Upper lobe of left lung (tissue), 6 donors: ENCODE results near the gene RNF14. TPM values are rescaled to one million over a fixed set of nuclear protein-coding genes. Genes with fewer than 3 reads are reported as not detected.
A peak's percentile ranks its signal among the peaks of the same experiment; 100 is the strongest.

Experiments
- ATAC-seq, 2 donors: fragments of 200-7000 bp; cut with Tn5 transposase; one replicate each; pipeline ENCODE4 v1.9.1; 2022; ENCODE audit warnings: mild to moderate bottlenecking in 2 of 2, moderate library complexity in 2 of 2; ENCODE audit not compliant: low FRiP score in 2 of 2
- DNase-seq, 2 donors: peaks; one replicate each; pipeline ENCODE4 v3.0.0-alpha.2; 2019 to 2020
- H3K27ac ChIP-seq, 4 donors: fragments of 200-600 bp; sonication (generic); one replicate each; pipeline ENCODE4 v1.5.1; 2016 to 2019
- H3K27me3 ChIP-seq, 4 donors: fragments of 200-600 bp; sonication (generic); one replicate each; pipeline ENCODE4 v1.5.1; 2017 to 2019
- H3K36me3 ChIP-seq, 4 donors: fragments of 200-600 bp; sonication (generic); one replicate each; pipeline ENCODE4 v1.5.1; 2016 to 2019
- H3K4me1 ChIP-seq, 4 donors: fragments of 200-600 bp; sonication (generic); one replicate each; pipeline ENCODE4 v1.5.1; 2018 to 2019
- H3K4me3 ChIP-seq, 4 donors: fragments of 200-600 bp; sonication (generic); one replicate each; pipeline ENCODE4 v1.5.1; 2017 to 2019; ENCODE audit warnings: mild to moderate bottlenecking in 2 of 4, moderate library complexity in 1 of 4
- H3K9me3 ChIP-seq, 4 donors: fragments of 200-600 bp; sonication (generic); one replicate each; pipeline ENCODE4 v1.5.1; 2018 to 2019
- EP300 ChIP-seq, 4 donors: sonication (generic); formaldehyde crosslinking; IDR thresholded peaks; one replicate each; pipeline ENCODE4 v1.5.1; 2017; ENCODE audit warnings: antibody characterized with exemption in 4 of 4, control low read depth in 2 of 4
- POLR2A ChIP-seq, 4 donors: fragments of 450-650 bp; IDR thresholded peaks; one replicate each; pipeline ENCODE4 v1.5.1; 2016 to 2017; ENCODE audit warnings: antibody characterized with exemption in 4 of 4, mild to moderate bottlenecking in 2 of 4
- POLR2AphosphoS5 ChIP-seq, 2 donors: sonication (generic); formaldehyde crosslinking; IDR thresholded peaks; one replicate each; pipeline ENCODE4 v1.5.1; 2017; ENCODE audit warnings: antibody characterized with exemption in 2 of 2
- WGBS, 2 donors: methylation state at CpG; one replicate each; pipeline ENCODE4 v1.1.5; 2017 to 2018; 5-methylcytosine and 5-hydroxymethylcytosine counted together
- total RNA-seq, 6 donors: library from RNA; depleted of rRNA in 4 of 6; stranded (reverse); fragments of >200 nt in 4 of 6; gene quantifications; one replicate each; pipeline versions ENCODE4 v1.1.0 to v1.2.1, GENCODE V29; 2016 to 2021
- TF ChIP-seq, protein P1 (sequence below), 6 experiments: fragments of 450-650 bp in 4 of 6; fragments of 200-600 bp in 2 of 6; sonication (generic) in 2 of 6; IDR thresholded peaks; one replicate each; pipeline ENCODE4 v1.5.1; 2016 to 2019; ENCODE audit warnings: antibody characterized with exemption in 6 of 6
- donor health status: DM: no; HTN: no; CAD: no; lungs with moderate emphysema.
- donor health status: DM: no; HTN: yes; CAD: no; lungs with severe emphysema.

RNF14 gene
- total RNA-seq, 6 donors from 2014 or later: 20.3 to 54.6 (median 44.3) TPM

DNA sequence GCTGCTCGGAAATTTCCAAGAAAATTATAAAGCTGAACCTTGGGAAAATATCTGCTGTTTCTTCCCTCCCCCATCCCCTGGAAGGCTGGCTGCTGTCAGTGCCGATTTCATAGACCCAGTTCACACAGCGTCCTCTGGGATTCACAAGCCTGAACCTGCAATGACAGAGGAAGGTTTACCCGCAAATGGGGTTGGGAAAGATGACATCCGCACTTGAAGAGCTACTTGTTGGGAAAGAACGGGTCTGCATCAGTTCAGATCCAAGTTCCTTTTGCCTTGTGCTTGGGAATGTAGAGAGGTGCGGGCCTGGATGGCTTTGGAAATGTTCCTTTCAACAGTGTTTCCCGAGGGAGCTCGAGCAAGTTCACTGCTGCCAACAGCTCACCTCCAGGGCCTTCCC lies 24.8 kb upstream of the RNF14 start:
- H3K4me1 ChIP-seq: peaks cover 25 to 54% (median 46%) of the 10 kb centered on the region in 4 donors
- TF ChIP-seq POLR2AphosphoS5 (IDR thresholded peaks at IDR 0.05) (no peak), EP300 (IDR thresholded peaks at IDR 0.05) (no peak), POLR2A (IDR thresholded peaks at IDR 0.05) (no peak)
- TF ChIP-seq, protein P1, sequence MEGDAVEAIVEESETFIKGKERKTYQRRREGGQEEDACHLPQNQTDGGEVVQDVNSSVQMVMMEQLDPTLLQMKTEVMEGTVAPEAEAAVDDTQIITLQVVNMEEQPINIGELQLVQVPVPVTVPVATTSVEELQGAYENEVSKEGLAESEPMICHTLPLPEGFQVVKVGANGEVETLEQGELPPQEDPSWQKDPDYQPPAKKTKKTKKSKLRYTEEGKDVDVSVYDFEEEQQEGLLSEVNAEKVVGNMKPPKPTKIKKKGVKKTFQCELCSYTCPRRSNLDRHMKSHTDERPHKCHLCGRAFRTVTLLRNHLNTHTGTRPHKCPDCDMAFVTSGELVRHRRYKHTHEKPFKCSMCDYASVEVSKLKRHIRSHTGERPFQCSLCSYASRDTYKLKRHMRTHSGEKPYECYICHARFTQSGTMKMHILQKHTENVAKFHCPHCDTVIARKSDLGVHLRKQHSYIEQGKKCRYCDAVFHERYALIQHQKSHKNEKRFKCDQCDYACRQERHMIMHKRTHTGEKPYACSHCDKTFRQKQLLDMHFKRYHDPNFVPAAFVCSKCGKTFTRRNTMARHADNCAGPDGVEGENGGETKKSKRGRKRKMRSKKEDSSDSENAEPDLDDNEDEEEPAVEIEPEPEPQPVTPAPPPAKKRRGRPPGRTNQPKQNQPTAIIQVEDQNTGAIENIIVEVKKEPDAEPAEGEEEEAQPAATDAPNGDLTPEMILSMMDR (IDR thresholded peaks at IDR 0.05): no peak

DNA sequence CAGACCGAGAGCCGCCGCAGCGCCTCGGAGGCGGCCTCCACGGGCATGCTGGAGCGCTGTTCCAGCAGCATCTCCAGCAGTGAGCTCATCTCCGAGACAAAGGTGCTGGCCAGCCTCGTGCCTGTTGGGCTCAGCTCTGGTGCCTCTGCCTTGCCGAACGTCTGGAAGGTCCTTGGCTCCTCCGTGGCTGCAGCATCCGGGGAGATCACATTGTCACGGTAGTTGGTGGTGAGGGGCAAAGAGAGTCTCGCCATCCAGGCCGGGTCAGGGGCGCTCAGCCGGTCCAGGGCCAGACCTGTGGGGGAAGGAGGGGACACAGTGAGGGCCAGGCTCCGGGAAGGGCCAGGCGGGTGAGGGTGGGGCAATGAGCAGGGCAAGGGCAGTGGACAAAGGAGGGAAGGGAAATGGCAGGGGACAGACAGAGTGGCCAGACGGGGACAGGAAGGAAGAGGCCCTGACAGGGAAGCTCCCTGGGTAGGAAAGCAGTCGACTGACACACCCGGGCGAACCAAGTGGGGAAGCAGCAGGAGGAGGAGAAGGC lies 23.3 kb upstream of the RNF14 start:
- Histone ChIP-seq H3K27ac (peak overlapping the region; percentile 50 to 82 (median 62)), H3K4me3 (no peak overlapping the region), H3K9me3 (no peaks in the 10 kb centered on the region), H3K27me3 (no peaks in the 10 kb centered on the region), H3K4me1 (peaks cover 37 to 61% (median 52%) of the 10 kb centered on the region in 4 donors), H3K36me3 (peaks cover 0 to 36% (median 2%) of the 10 kb centered on the region in 4 donors)
- DNase-seq: peak in 1 of 2 donors; percentile 79
- 21 to 58% methylated on average over 13 to 25 of the region's 25 CpGs for WGBS, 2 donors
- peak; percentile 24 to 53 for ATAC-seq
- TF ChIP-seq EP300 (IDR thresholded peaks at IDR 0.05) (peak in 1 of 4 donors; percentile 11), POLR2A (IDR thresholded peaks at IDR 0.05) (no peak), POLR2AphosphoS5 (IDR thresholded peaks at IDR 0.05) (peak; percentile 57 to 68)
- TF ChIP-seq, protein P1 (IDR thresholded peaks at IDR 0.05): no peak

More for the DNA sequence above, 24.8 kb upstream of the RNF14 start:
- Histone ChIP-seq H3K9me3 (no peaks in the 10 kb centered on the region), H3K27me3 (no peaks in the 10 kb centered on the region), H3K27ac (peak overlapping the region in 1 of 4 donors; percentile 82), H3K36me3 (peaks cover 0 to 36% (median 6%) of the 10 kb centered on the region in 4 donors), H3K4me3 (no peak overlapping the region)
- ATAC-seq (no peak), DNase-seq (no peak)
- WGBS, 2 donors: 80 to 84% methylated on average over 9 of the region's 9 CpGs

DNA sequence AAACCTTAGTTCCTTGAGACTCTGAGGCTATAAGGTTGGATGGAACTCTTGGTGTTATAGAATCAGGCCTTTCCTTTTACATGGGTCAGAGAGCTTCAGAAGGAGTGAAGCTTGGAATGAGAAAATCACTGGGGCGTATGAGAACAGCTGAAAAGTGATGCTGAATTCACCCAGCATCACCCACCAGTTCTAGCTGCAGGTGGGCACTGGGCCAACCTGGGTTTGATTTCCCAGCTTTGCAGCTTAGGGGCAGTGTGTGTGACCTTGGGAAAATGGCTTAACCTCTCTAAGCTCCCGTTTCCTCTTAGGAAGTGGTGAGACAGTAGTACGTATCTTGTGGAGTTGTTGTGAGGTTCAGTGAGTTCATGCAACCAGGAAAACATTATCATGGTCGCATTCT lies 21.6 kb upstream of the RNF14 start:
- ATAC-seq: no peak
- no peaks in the 10 kb centered on the region for H3K27me3 ChIP-seq
- H3K27ac ChIP-seq: peak overlapping the region in 2 of 4 donors; percentile 71 to 76
- WGBS, 2 donors: 49 to 67% methylated on average over 3 to 4 of the region's 4 CpGs
- TF ChIP-seq EP300 (IDR thresholded peaks at IDR 0.05) (no peak), POLR2AphosphoS5 (IDR thresholded peaks at IDR 0.05) (peak in 1 of 2 donors; percentile 21)
- H3K4me1 ChIP-seq: peaks cover 40 to 60% (median 53%) of the 10 kb centered on the region in 4 donors
- no peak overlapping the region for H3K4me3 ChIP-seq
- DNase-seq: no peak
- no peaks in the 10 kb centered on the region for H3K9me3 ChIP-seq
- peaks cover 0 to 43% (median 2%) of the 10 kb centered on the region in 4 donors for H3K36me3 ChIP-seq

DNA sequence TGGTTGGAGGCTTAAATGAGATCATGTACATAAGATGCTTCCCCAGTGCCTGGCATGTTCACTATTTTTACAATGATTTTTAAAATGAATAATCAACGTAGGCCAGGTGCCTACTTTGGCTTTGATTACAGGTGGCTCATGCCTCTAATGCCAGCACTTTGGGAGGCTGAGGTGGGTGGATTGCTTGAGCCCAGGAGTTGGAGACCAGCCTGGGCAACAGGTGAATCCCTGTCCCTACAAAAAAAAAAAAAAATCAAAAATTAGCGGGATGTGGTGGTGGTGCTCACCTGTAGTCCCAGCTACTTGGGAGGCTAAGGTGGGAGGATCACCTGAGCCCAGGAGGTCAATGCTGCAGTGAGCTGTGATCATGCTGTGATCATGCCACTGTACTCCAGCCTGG lies 20.1 kb upstream of the RNF14 start:
- 84 to 96% methylated on average over 2 of the region's 2 CpGs for WGBS, 2 donors
- TF ChIP-seq EP300 (IDR thresholded peaks at IDR 0.05): no peak
- no peak for TF ChIP-seq POLR2A (IDR thresholded peaks at IDR 0.05)
- TF ChIP-seq, protein P1 (IDR thresholded peaks at IDR 0.05): no peak
- TF ChIP-seq POLR2AphosphoS5 (IDR thresholded peaks at IDR 0.05): no peak

DNA sequence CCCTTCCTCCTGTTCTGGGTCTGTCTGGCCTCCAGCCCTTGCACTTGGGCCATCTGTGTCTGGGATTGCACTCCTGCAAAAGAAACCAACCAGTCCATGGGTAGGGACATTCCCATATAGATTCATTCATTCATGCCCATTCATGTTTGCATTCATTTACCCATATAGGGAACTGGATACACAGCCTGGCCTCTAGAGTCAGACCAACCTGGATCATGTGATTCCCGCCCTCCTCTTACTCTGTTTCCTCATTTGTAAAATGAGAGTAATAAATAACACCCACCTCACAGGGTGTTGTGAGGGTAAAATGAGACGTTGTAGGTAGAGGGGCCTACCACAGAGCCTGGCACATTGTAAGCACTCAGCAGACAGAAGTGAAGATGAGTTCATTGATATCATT lies 19.4 kb upstream of the RNF14 start:
- peaks cover 0 to 39% (median 2%) of the 10 kb centered on the region in 4 donors for H3K36me3 ChIP-seq
- H3K4me3 ChIP-seq: no peak overlapping the region
- TF ChIP-seq EP300 (IDR thresholded peaks at IDR 0.05) (no peak), POLR2AphosphoS5 (IDR thresholded peaks at IDR 0.05) (no peak), POLR2A (IDR thresholded peaks at IDR 0.05) (no peak)
- DNase-seq: no peak
- peak overlapping the region in 2 of 4 donors; percentile 6 to 9 for H3K27ac ChIP-seq
- no peaks in the 10 kb centered on the region for H3K9me3 ChIP-seq
- ATAC-seq: no peak
- 59 to 74% methylated on average over 2 of the region's 2 CpGs for WGBS, 2 donors
- no peaks in the 10 kb centered on the region for H3K27me3 ChIP-seq
- peaks cover 42 to 56% (median 51%) of the 10 kb centered on the region in 4 donors for H3K4me1 ChIP-seq

More for the DNA sequence above, 20.1 kb upstream of the RNF14 start:
- H3K36me3 ChIP-seq: peaks cover 0 to 42% (median 2%) of the 10 kb centered on the region in 4 donors
- H3K27ac ChIP-seq: peak overlapping the region in 2 of 4 donors; percentile 71 to 76
- ATAC-seq (no peak), DNase-seq (no peak)
- H3K4me1 ChIP-seq: peaks cover 40 to 56% (median 51%) of the 10 kb centered on the region in 4 donors
- no peaks in the 10 kb centered on the region for H3K27me3 ChIP-seq
- H3K4me3 ChIP-seq: no peak overlapping the region
- no peaks in the 10 kb centered on the region for H3K9me3 ChIP-seq
